Gastrocnemius medialis (tissue), 4 donors: ENCODE data around the gene PDLIM4. TPM values are rescaled to one million over a fixed set of nuclear protein-coding genes. Genes with fewer than 3 reads are reported as not detected.
A peak's percentile ranks its signal among the peaks of the same experiment; 100 is the strongest.

Experiments
- ATAC-seq, 2 donors: fragments of 150-250 bp; one replicate each; pipeline ENCODE4 v1.9.1; 2016
- DNase-seq, 2 donors: peaks; one replicate each; pipeline ENCODE4 v3.0.0-alpha.2; 2019
- H3K27ac ChIP-seq, 4 donors: fragments of 200-600 bp; sonication (generic); 1 replicate in 1 of 4; 2 replicates in 3 of 4; pipeline ENCODE4 v1.5.1; 2016 to 2018; ENCODE audit warnings: mild to moderate bottlenecking in 2 of 4, moderate library complexity in 1 of 4
- H3K27me3 ChIP-seq, 3 donors: fragments of 200-600 bp; sonication (generic) in 2 of 3; 1 replicate in 1 of 3; 2 replicates in 2 of 3; pipeline versions ENCODE4 v1.5.1 to v1.6.0; 2016 to 2019; ENCODE audit warnings: mild to moderate bottlenecking in 1 of 3, moderate library complexity in 1 of 3
- H3K36me3 ChIP-seq, 2 donors: fragments of 200-600 bp; sonication (generic) in 1 of 2; one replicate each; pipeline ENCODE4 v1.5.1; 2017 to 2018
- H3K4me1 ChIP-seq, 2 donors: fragments of 200-600 bp; sonication (generic) in 1 of 2; one replicate each; pipeline ENCODE4 v1.5.1; 2016 to 2017; ENCODE audit warnings: mild to moderate bottlenecking in 2 of 2
- H3K4me3 ChIP-seq, 4 donors: fragments of 200-600 bp; sonication (generic) in 3 of 4; 1 replicate in 1 of 4; 2 replicates in 3 of 4; pipeline ENCODE4 v1.5.1; 2016 to 2019; ENCODE audit warnings: mild to moderate bottlenecking in 2 of 4
- H3K9me3 ChIP-seq, 3 donors: fragments of 200-600 bp; sonication (generic) in 2 of 3; 1 replicate in 1 of 3; 2 replicates in 2 of 3; pipeline ENCODE4 v1.5.1; 2016 to 2019
- POLR2A ChIP-seq, 2 donors: fragments of 450-650 bp; IDR thresholded peaks; one replicate each; pipeline ENCODE4 v1.6.1; 2017; ENCODE audit warnings: antibody characterized with exemption in 2 of 2, mild to moderate bottlenecking in 2 of 2, moderate library complexity in 2 of 2
- in situ Hi-C, 4 donors: fragments of 200-750 bp; cut with MboI; loops; one replicate each; pipeline versions ENCODE4 v1.15.0 to v1.8.0; 2017; ENCODE audit warnings: low sequenced_read_pairs in 4 of 4
- intact Hi-C: fragments of 100-400 bp; cut with DNase I; formaldehyde crosslinking; loops from one replicate; pipeline ENCODE4 v1.15.1; 2023; ENCODE audit warnings: low total_unique reads
- total RNA-seq, 4 donors: library from RNA; depleted of rRNA; stranded (reverse); fragments of >200 nt; gene quantifications; one replicate each; pipeline versions ENCODE4 v1.1.0 to v1.2.3, GENCODE V29; 2016
- TF ChIP-seq, protein P1 (sequence below), 5 experiments: fragments of 450-650 bp in 3 of 5; fragments of 200-600 bp in 2 of 5; sonication (generic) in 2 of 5; IDR thresholded peaks in 4 of 5; conservative IDR thresholded peaks in 1 of 5; 1 replicate in 4 of 5; 2 replicates in 1 of 5; pipeline ENCODE4 v1.5.1; 2016 to 2019; ENCODE audit warnings: antibody characterized with exemption in 5 of 5, mild to moderate bottlenecking in 3 of 5, moderate library complexity in 3 of 5

Gene PDLIM4
- total RNA-seq, 4 donors from 2014 or later, result 0.66 to 8.0 (median 5.3) TPM

- TF ChIP-seq POLR2A (IDR thresholded peaks at IDR 0.05), result no peak
- TF ChIP-seq, protein P1, sequence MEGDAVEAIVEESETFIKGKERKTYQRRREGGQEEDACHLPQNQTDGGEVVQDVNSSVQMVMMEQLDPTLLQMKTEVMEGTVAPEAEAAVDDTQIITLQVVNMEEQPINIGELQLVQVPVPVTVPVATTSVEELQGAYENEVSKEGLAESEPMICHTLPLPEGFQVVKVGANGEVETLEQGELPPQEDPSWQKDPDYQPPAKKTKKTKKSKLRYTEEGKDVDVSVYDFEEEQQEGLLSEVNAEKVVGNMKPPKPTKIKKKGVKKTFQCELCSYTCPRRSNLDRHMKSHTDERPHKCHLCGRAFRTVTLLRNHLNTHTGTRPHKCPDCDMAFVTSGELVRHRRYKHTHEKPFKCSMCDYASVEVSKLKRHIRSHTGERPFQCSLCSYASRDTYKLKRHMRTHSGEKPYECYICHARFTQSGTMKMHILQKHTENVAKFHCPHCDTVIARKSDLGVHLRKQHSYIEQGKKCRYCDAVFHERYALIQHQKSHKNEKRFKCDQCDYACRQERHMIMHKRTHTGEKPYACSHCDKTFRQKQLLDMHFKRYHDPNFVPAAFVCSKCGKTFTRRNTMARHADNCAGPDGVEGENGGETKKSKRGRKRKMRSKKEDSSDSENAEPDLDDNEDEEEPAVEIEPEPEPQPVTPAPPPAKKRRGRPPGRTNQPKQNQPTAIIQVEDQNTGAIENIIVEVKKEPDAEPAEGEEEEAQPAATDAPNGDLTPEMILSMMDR (IDR thresholded peaks at IDR 0.05 in 4 of 5, conservative IDR thresholded peaks at IDR 0.05 in 1 of 5), result no peak
- no peaks in the 10 kb centered on the region for H3K36me3 ChIP-seq
- DNase-seq, result no peak
- ATAC-seq, result no peak
- in situ Hi-C loops, result no loop called here
- intact Hi-C loops, result no loop called here
- H3K4me1 ChIP-seq, result no peaks in the 10 kb centered on the region
- H3K9me3 ChIP-seq, result no peaks in the 10 kb centered on the region
- H3K4me3 ChIP-seq, result no peak overlapping the region
- H3K27ac ChIP-seq, result no peak overlapping the region
- H3K27me3 ChIP-seq, result no peaks in the 10 kb centered on the region
These were observed 20.4 kb upstream of the PDLIM4 start for GRCh38 chr5:132237141-132237540.

DNA sequence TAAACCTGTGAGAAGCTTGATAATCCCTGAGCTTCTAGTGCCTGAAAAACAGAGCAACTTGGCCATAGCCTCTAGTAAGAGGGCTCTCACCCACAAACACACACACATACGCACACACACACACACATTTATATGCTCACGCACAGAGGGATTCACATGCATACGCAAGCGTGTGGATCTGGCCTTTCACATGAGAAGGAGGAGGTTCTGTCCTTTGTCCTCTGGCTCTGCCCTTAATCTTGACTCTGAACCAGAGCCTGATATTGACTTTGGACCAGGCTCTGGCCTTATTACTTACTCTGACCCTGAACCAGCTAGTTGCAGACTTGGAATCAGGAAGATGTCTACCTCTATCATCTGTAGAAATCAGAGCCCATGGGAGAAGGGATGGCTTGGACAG is 19.8 kb upstream of the PDLIM4 start:
- Histone ChIP-seq H3K4me3 (no peak overlapping the region), H3K27ac (no peak overlapping the region), H3K36me3 (no peaks in the 10 kb centered on the region), H3K27me3 (no peaks in the 10 kb centered on the region), H3K4me1 (no peaks in the 10 kb centered on the region), H3K9me3 (no peaks in the 10 kb centered on the region)
- no peak for TF ChIP-seq POLR2A (IDR thresholded peaks at IDR 0.05)
- TF ChIP-seq, protein P1 (IDR thresholded peaks at IDR 0.05 in 4 of 5, conservative IDR thresholded peaks at IDR 0.05 in 1 of 5), result no peak
- DNase-seq, result no peak
- intact Hi-C loops (no loop called here), in situ Hi-C loops (no loop called here)
- ATAC-seq, result no peak

- H3K27ac ChIP-seq, result no peak overlapping the region
- intact Hi-C loops, result no loop called here
- H3K4me1 ChIP-seq, result no peaks in the 10 kb centered on the region
- no peak overlapping the region for H3K4me3 ChIP-seq
- DNase-seq (peak in 1 of 2 donors; percentile 47), ATAC-seq (peak; percentile 67 to 73)
- no peaks in the 10 kb centered on the region for H3K9me3 ChIP-seq
- in situ Hi-C loops, result no loop called here
- TF ChIP-seq, protein P1 (IDR thresholded peaks at IDR 0.05 in 4 of 5, conservative IDR thresholded peaks at IDR 0.05 in 1 of 5), result peak; percentile 62 to 82 (median 78)
- no peak for TF ChIP-seq POLR2A (IDR thresholded peaks at IDR 0.05)
- H3K36me3 ChIP-seq, result no peaks in the 10 kb centered on the region
- H3K27me3 ChIP-seq, result no peaks in the 10 kb centered on the region
These were observed 19.2 kb upstream of the PDLIM4 start for GRCh38 chr5:132238169-132238744.

DNA sequence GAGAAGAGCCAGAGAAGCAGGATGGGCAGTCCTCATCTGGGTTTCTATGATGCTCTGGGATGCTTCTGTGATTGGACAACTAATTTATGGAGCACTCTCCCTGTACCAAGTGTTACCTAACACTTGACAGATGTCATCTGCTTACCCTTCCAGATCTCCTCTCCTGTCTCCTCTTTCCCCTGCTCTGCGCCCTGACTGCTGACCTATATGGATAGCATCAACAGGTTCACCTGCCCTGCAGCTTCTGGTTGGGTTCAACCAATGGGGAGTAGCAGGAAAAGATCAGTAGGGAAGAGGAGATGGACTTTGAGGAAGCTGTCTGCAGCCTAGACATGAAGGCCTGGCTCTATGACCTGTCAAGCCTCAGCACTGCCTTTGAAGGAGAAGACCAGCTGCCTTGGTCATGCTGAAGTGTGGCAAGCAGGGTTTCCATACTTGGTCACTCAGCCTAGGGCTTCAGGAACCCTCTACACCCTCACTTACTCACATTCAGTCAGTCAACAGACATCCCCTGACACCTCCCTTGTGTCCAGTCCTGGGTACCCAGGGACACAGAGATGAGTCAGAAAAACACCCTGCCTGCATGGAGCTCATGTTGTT is 18.5 kb upstream of the PDLIM4 start:
- in situ Hi-C loops, result no loop called here
- Histone ChIP-seq H3K9me3 (no peaks in the 10 kb centered on the region), H3K27me3 (no peaks in the 10 kb centered on the region), H3K4me1 (no peaks in the 10 kb centered on the region), H3K36me3 (no peaks in the 10 kb centered on the region), H3K27ac (no peak overlapping the region), H3K4me3 (no peak overlapping the region)
- intact Hi-C loops, result no loop called here
- TF ChIP-seq, protein P1 (IDR thresholded peaks at IDR 0.05 in 4 of 5, conservative IDR thresholded peaks at IDR 0.05 in 1 of 5), result no peak
- TF ChIP-seq POLR2A (IDR thresholded peaks at IDR 0.05), result no peak
- no peak for ATAC-seq
- no peak for DNase-seq
